Esophagus muscularis mucosa (tissue), 4 donors: Measurements from ENCODE around the gene CFAP107. TPM values are rescaled to one million over a fixed set of nuclear protein-coding genes. Genes with fewer than 3 reads are reported as not detected.

Source experiments
- DNase-seq: peaks from one replicate; pipeline ENCODE4 v3.0.0-alpha.2; 2017; ENCODE audit errors: extremely low spot score
- H3K27ac ChIP-seq, 4 donors: fragments of 200-600 bp; sonication (generic); replicated peaks in 1 of 4; 1 replicate in 3 of 4; 2 replicates in 1 of 4; pipeline ENCODE4 v1.5.1; 2016 to 2019; ENCODE audit warnings: mild to moderate bottlenecking in 1 of 4
- H3K27me3 ChIP-seq, 4 donors: fragments of 200-600 bp; sonication (generic); one replicate each; pipeline versions ENCODE4 v1.5.1 to v1.6.0; 2016 to 2019
- H3K36me3 ChIP-seq, 4 donors: fragments of 200-600 bp; sonication (generic); one replicate each; pipeline ENCODE4 v1.5.1; 2016 to 2019
- H3K4me1 ChIP-seq, 4 donors: fragments of 200-600 bp; sonication (generic); one replicate each; pipeline ENCODE4 v1.5.1; 2016 to 2019
- H3K4me3 ChIP-seq, 4 donors: fragments of 200-600 bp; sonication (generic); 1 replicate in 2 of 4; 2 replicates in 2 of 4; pipeline ENCODE4 v1.5.1; 2016 to 2019; ENCODE audit warnings: mild to moderate bottlenecking in 4 of 4, moderate library complexity in 1 of 4
- H3K9me3 ChIP-seq, 4 donors: fragments of 200-600 bp; sonication (generic); 1 replicate in 3 of 4; 2 replicates in 1 of 4; pipeline ENCODE4 v1.5.1; 2016 to 2019
- CTCF ChIP-seq, 3 experiments: fragments of 200-600 bp in 2 of 3; fragments of 450-650 bp in 1 of 3; sonication (generic) in 2 of 3; IDR thresholded peaks; one replicate each; pipeline ENCODE4 v1.5.1; 2017 to 2019; ENCODE audit warnings: antibody characterized with exemption in 3 of 3, mild to moderate bottlenecking in 2 of 3, moderate library complexity in 1 of 3
- EP300 ChIP-seq: sonication (generic); formaldehyde crosslinking; IDR thresholded peaks from one replicate; pipeline ENCODE4 v1.6.1; 2017; ENCODE audit warnings: antibody characterized with exemption
- POLR2A ChIP-seq: fragments of 450-650 bp; IDR thresholded peaks from one replicate; pipeline ENCODE4 v1.6.1; 2017; ENCODE audit warnings: antibody characterized with exemption, moderate library complexity, mild to moderate bottlenecking, low read depth
- POLR2AphosphoS5 ChIP-seq, 2 donors: sonication (generic); formaldehyde crosslinking; IDR thresholded peaks; one replicate each; pipeline ENCODE4 v1.6.1; 2017; ENCODE audit warnings: antibody characterized with exemption in 2 of 2
- WGBS: methylation state at CpG from one replicate; pipeline ENCODE4 v1.1.5; 2018; 5-methylcytosine and 5-hydroxymethylcytosine counted together
- intact Hi-C: fragments of 100-400 bp; cut with DNase I; formaldehyde crosslinking; loops from one replicate; pipeline ENCODE4 v1.15.1; 2023
- total RNA-seq, 4 donors: library from RNA; depleted of rRNA; stranded (reverse); fragments of >200 nt; gene quantifications; one replicate each; pipeline versions ENCODE4 v1.1.0 to v1.2.1, GENCODE V29; 2016

Gene CFAP107
- total RNA-seq, 4 donors from 2014 or later = not detected

DNA sequence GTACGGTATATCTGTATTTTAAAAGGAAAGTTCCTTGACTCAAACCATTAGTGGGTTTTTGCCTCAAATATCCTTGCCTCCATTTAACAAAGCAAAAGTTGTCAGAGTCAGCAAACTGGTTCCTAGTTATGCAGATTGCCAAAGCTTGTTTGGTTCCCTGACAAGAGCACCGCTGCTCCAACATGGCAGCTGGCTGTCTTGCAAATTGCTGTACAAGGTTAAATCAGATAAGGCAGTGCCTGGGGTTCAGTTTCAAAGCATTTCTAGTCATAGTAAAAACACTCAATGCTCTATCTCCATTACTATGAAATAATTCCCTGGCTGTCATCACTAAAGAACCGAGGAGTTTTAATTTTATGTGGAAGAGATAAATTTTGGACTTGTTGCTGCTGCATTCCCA lies 11.3 kb upstream of the CFAP107 start:
- H3K36me3 ChIP-seq = no peaks in the 10 kb centered on the region
- H3K9me3 ChIP-seq = peaks cover 0 to 40% (median 26%) of the 10 kb centered on the region in 4 donors
- H3K4me3 ChIP-seq = no peak overlapping the region
- no peak for DNase-seq
- WGBS = 76% methylated on average over 3 of the region's 3 CpGs
- no peaks in the 10 kb centered on the region for H3K4me1 ChIP-seq
- H3K27ac ChIP-seq = no peak overlapping the region
- peaks cover 0 to 17% (median 0%) of the 10 kb centered on the region in 4 donors for H3K27me3 ChIP-seq
- intact Hi-C loops = no loop called here
- TF ChIP-seq POLR2A = no peak
- TF ChIP-seq POLR2AphosphoS5 (IDR thresholded peaks at IDR 0.05) = no peak
- TF ChIP-seq EP300 = no peak
- no peak for TF ChIP-seq CTCF (IDR thresholded peaks at IDR 0.05)

- WGBS = 100% methylated on average over 1 of the region's 1 CpG
Measured at GRCh38 chr1:12738934-12739333, 7.1 kb upstream of the CFAP107 start.

GRCh38 chr1:12739613-12740012 lies 6.4 kb upstream of the CFAP107 start:
- Histone ChIP-seq H3K9me3 (peaks cover 0 to 14% (median 8%) of the 10 kb centered on the region in 4 donors), H3K4me3 (no peak overlapping the region), H3K27me3 (peaks cover 0 to 19% (median 0%) of the 10 kb centered on the region in 4 donors), H3K4me1 (no peaks in the 10 kb centered on the region), H3K27ac (no peak overlapping the region), H3K36me3 (no peaks in the 10 kb centered on the region)
- TF ChIP-seq POLR2A (no peak), POLR2AphosphoS5 (IDR thresholded peaks at IDR 0.05) (no peak), CTCF (IDR thresholded peaks at IDR 0.05) (no peak), EP300 (no peak)
- peak; percentile 34 for DNase-seq
- intact Hi-C loops = no loop called here
- 72% methylated on average over 5 of the region's 5 CpGs for WGBS

More at GRCh38 chr1:12738934-12739333, 7.1 kb upstream of the CFAP107 start:
- H3K27ac ChIP-seq = no peak overlapping the region
- peak; percentile 31 for DNase-seq
- H3K36me3 ChIP-seq = no peaks in the 10 kb centered on the region
- H3K27me3 ChIP-seq = peaks cover 0 to 20% (median 0%) of the 10 kb centered on the region in 4 donors
- no peak for TF ChIP-seq EP300
- no peak for TF ChIP-seq POLR2A
- TF ChIP-seq CTCF (IDR thresholded peaks at IDR 0.05) = no peak
- no peak for TF ChIP-seq POLR2AphosphoS5 (IDR thresholded peaks at IDR 0.05)
- H3K4me3 ChIP-seq = no peak overlapping the region
- intact Hi-C loops = no loop called here
- H3K9me3 ChIP-seq = peaks cover 0 to 14% (median 8%) of the 10 kb centered on the region in 4 donors
- no peaks in the 10 kb centered on the region for H3K4me1 ChIP-seq

DNA sequence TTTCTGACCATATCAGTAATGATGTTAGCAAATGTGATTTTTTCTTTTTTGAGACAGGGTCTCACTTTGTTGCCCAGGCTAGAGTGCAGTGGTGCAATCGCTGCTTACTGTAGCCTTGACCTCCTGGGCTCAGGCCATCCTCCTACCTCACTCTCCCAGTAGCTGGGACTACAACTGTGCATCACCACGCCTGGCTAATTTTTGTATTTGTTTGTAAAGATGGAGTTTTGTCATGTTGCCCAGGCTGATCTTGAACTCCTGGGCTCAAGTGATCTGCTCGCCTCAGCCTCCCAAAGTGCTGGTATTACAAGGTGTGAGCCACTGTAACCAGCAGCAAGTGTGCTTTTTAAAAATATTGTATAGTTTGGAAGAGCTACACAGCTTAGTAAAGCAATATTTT lies 4.1 kb upstream of the CFAP107 start:
- Histone ChIP-seq H3K4me1 (peaks cover 0 to 6% (median 0%) of the 10 kb centered on the region in 4 donors), H3K36me3 (no peaks in the 10 kb centered on the region), H3K4me3 (no peak overlapping the region), H3K27me3 (peaks cover 0 to 4% (median 0%) of the 10 kb centered on the region in 4 donors), H3K9me3 (peaks cover 0 to under 1% (median under 1%) of the 10 kb centered on the region in 4 donors), H3K27ac (no peak overlapping the region)
- WGBS = 69% methylated on average over 3 of the region's 3 CpGs
- peak; percentile 50 for DNase-seq
- TF ChIP-seq CTCF (IDR thresholded peaks at IDR 0.05) (no peak), POLR2AphosphoS5 (IDR thresholded peaks at IDR 0.05) (no peak), POLR2A (no peak), EP300 (no peak)
- intact Hi-C loops = no loop called here
